SJCRH30 (cell line): ENCODE measurements around the gene TCEANC. TPM values are rescaled to one million over a fixed set of nuclear protein-coding genes. Genes with fewer than 3 reads are reported as not detected.
"Not testable (repeated sequence)": the region's sequence is repeated elsewhere in the genome, so short reads cannot be mapped to it uniquely, and the experiment has no call there.

Experiments
- DNase-seq, 2 experiments: peaks; one replicate each; pipeline ENCODE4 v3.0.0-alpha.2; 2015 to 2020
- H3K27ac ChIP-seq: fragments of 250-450 bp; sonication (Bioruptor Pico); 2 replicates; pipeline ENCODE4 v1.5.1; 2020; ENCODE audit warnings: mild to moderate bottlenecking, moderate library complexity
- H3K27me3 ChIP-seq: fragments of 250-450 bp; sonication (Bioruptor Pico); 2 replicates; pipeline ENCODE4 v1.5.1; 2020; ENCODE audit warnings: mild to moderate bottlenecking, moderate library complexity
- H3K36me3 ChIP-seq: fragments of 250-450 bp; sonication (Bioruptor Pico); 2 replicates; pipeline ENCODE4 v1.5.1; 2020; ENCODE audit warnings: mild to moderate bottlenecking, moderate library complexity
- H3K4me1 ChIP-seq: fragments of 250-450 bp; sonication (Bioruptor Pico); 2 replicates; pipeline ENCODE4 v1.5.1; 2020; ENCODE audit warnings: mild to moderate bottlenecking, moderate library complexity
- H3K4me3 ChIP-seq: fragments of 250-450 bp; sonication (Bioruptor Pico); 2 replicates; pipeline ENCODE4 v1.5.1; 2020; ENCODE audit warnings: mild to moderate bottlenecking, moderate library complexity
- H3K9me3 ChIP-seq: fragments of 250-450 bp; sonication (Bioruptor Pico); replicated peaks from 2 replicates; pipeline ENCODE4 v1.5.1; 2020; ENCODE audit warnings: mild to moderate bottlenecking, moderate library complexity
- total RNA-seq: library from RNA; depleted of rRNA; stranded (reverse); fragments of >200 nt; shearing (Covaris generic); gene quantifications from 2 replicates; pipeline ENCODE4 v1.2.3, GENCODE V29; 2014

Gene TCEANC
- total RNA-seq, 1 experiment from 2014 or later, result 3.0 TPM

DNA sequence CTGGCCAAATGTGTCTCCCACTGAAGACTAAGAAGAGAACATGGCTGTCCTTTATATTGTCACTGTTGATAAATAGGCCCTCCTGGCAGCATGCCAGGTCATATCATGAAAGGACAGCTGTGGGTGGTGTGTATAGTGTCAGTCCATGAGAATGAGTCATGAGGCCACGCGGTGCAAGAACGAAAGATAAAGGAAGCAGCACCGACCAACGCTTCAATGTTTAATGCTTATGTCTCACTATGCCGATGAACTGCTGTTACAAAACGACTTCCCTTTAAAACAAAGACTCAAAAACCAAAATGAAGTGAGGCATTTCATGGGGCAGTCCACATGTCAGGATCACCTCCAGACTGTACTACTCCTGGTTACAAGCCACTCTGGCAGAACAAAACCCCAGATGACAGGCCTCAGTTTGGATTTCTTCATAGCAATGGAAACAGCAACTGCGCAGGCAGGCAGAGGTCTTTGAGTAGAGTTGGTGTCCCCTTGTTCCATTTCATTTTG is 5.2 kb upstream of the TCEANC start:
- Histone ChIP-seq H3K36me3 (no peaks in the 10 kb centered on the region), H3K9me3 (no peaks in the 10 kb centered on the region), H3K4me1 (peaks cover 20% of the 10 kb centered on the region), H3K4me3 (peak overlapping the region; percentile 2), H3K27ac (peak overlapping the region; percentile 53), H3K27me3 (no peaks in the 10 kb centered on the region)
- peak; percentile 90 to 95 for DNase-seq

GRCh38 chrX:13648336-13648735 is 4.6 kb upstream of the TCEANC start:
- H3K4me3 ChIP-seq, DNase-seq, H3K9me3 ChIP-seq, H3K36me3 ChIP-seq, H3K27me3 ChIP-seq: not testable (repeated sequence)
- Histone ChIP-seq H3K27ac (peak overlapping the region; percentile 53), H3K4me1 (peaks cover 20% of the 10 kb centered on the region)

DNA sequence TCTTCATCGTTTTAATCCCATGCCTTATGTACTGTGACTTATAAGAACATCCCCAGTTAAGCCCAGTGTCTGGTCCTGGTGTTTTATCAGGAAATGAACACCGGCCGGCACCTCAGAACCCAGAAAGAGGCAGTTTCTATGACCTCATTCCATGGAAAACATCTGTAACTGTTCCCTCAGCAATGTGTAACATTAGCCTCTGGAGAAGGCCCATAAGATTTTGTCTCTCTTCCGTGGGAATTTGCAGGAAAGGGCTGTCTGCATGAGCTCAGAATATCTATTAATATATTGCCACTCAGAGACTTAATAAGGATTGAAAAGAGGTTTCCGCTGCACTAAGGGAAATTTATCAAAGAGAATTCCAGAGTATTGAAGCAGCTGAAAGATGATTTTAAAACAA is 3.1 kb upstream of the TCEANC start:
- no peaks in the 10 kb centered on the region for H3K27me3 ChIP-seq
- H3K27ac ChIP-seq, result no peak overlapping the region
- DNase-seq, result no peak
- no peaks in the 10 kb centered on the region for H3K36me3 ChIP-seq
- peaks cover 20% of the 10 kb centered on the region for H3K4me1 ChIP-seq
- H3K4me3 ChIP-seq, result no peak overlapping the region
- no peaks in the 10 kb centered on the region for H3K9me3 ChIP-seq

- DNase-seq, result no peak
- Histone ChIP-seq H3K27me3 (no peaks in the 10 kb centered on the region), H3K36me3 (no peaks in the 10 kb centered on the region), H3K4me1 (peaks cover 20% of the 10 kb centered on the region), H3K9me3 (no peaks in the 10 kb centered on the region), H3K27ac (no peak overlapping the region), H3K4me3 (no peak overlapping the region)
Measured at GRCh38 chrX:13650318-13650717, 2.6 kb upstream of the TCEANC start.

GRCh38 chrX:13651150-13651549 is 1.8 kb upstream of the TCEANC start:
- Histone ChIP-seq H3K4me3 (no peak overlapping the region), H3K4me1 (peaks cover 20% of the 10 kb centered on the region), H3K27me3 (no peaks in the 10 kb centered on the region), H3K36me3 (no peaks in the 10 kb centered on the region), H3K9me3 (no peaks in the 10 kb centered on the region), H3K27ac (no peak overlapping the region)
- no peak for DNase-seq

DNA sequence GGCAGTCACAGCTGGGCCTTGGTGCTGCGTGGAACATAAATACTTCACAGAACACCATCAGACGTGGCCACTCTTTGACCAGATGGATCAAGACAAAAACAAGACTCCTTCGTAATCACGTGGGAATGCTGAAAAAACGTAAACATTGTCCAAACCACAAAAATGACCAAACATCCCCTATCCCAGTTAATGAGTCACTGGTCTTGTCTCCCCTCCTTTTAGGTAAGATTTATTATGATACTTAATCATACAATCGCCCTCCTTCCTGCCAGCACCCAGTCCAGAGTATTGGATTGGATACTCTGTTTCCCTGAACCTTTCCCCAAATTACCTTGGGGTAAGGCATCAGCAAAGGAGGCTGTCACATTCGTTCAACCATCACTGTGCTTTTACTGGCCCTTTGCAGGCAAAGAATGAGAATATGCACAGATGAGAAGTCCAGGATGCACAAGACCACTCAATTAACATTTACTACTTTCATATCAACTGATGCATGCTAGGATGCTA is 601 bp upstream of the TCEANC start:
- H3K36me3 ChIP-seq, result no peaks in the 10 kb centered on the region
- H3K4me3 ChIP-seq, result peak overlapping the region; percentile 67
- peak overlapping the region; percentile 69 for H3K27ac ChIP-seq
- H3K9me3 ChIP-seq, result no peaks in the 10 kb centered on the region
- peak in 1 of 2 experiments; percentile 44 for DNase-seq
- H3K27me3 ChIP-seq, result no peaks in the 10 kb centered on the region
- H3K4me1 ChIP-seq, result peaks cover 9% of the 10 kb centered on the region

GRCh38 chrX:13654116-13654515 is 1.2 kb downstream of the TCEANC start:
- Histone ChIP-seq H3K4me3 (peak overlapping the region; percentile 67), H3K27me3 (no peaks in the 10 kb centered on the region), H3K27ac (no peak overlapping the region), H3K9me3 (no peaks in the 10 kb centered on the region), H3K36me3 (no peaks in the 10 kb centered on the region), H3K4me1 (no peaks in the 10 kb centered on the region; the same call in 1 of the 2 replicates)
- DNase-seq, result no peak

GRCh38 chrX:13655674-13656073 is 2.7 kb downstream of the TCEANC start:
- Histone ChIP-seq H3K4me3 (no peak overlapping the region), H3K4me1 (no peaks in the 10 kb centered on the region), H3K36me3 (no peaks in the 10 kb centered on the region), H3K27ac (no peak overlapping the region), H3K27me3 (no peaks in the 10 kb centered on the region), H3K9me3 (no peaks in the 10 kb centered on the region)
- no peak for DNase-seq

DNA sequence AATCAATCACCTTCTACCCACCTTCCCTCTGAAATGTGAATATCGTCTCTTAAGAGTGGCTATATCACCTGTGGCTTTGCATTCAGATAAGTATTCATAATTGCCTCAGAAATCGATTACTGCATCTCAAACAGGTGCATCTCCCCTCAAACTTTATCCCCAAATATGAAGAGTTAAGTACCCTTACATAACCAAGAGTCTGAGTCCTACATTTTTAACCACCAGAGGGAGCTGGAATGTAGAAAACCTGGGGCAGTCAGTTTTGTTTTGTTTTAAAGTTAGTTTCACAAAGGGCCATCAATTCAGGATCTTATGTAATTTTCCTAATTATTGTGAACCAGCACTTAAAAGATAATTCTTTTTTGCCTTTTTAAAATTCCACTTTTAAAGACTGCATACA is 5.7 kb downstream of the TCEANC start:
- Histone ChIP-seq H3K4me3 (no peak overlapping the region), H3K36me3 (no peaks in the 10 kb centered on the region), H3K9me3 (no peaks in the 10 kb centered on the region), H3K27ac (no peak overlapping the region), H3K27me3 (no peaks in the 10 kb centered on the region), H3K4me1 (no peaks in the 10 kb centered on the region)
- peak in 1 of 2 experiments; percentile 76 for DNase-seq

- Histone ChIP-seq H3K27ac (no peak overlapping the region), H3K36me3 (no peaks in the 10 kb centered on the region), H3K4me3 (no peak overlapping the region), H3K27me3 (no peaks in the 10 kb centered on the region), H3K4me1 (no peaks in the 10 kb centered on the region), H3K9me3 (no peaks in the 10 kb centered on the region)
- no peak for DNase-seq
Measured at GRCh38 chrX:13659063-13659462, 6.1 kb downstream of the TCEANC start.

DNA sequence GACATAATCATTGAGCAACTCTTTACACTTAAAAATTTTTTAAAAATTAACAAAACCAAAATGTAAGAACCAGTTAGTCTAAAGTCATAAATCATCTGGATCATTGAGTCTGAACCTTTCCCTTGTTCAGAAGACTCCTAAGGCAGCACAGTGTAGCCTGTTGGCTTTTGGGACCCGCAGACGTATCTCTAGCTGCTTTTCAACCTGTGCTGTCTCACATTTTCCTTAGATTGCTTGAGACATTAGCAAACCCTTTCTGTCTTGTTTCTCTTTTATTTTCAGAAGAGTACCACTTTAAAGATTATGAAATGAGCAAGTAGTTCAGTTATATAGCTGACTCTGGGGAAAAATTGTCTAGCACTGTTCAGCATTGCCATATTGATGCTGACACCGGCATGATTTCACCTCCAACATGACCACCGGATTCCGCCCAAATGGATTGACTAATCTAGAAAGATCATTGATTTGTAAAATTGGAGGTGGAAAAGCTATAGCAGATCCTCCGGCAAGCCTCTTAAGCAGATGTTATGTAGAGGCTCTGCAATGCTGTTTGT is 8.9 kb downstream of the TCEANC start:
- DNase-seq, result no peak
- Histone ChIP-seq H3K36me3 (no peaks in the 10 kb centered on the region), H3K27me3 (no peaks in the 10 kb centered on the region), H3K4me1 (no peaks in the 10 kb centered on the region), H3K9me3 (no peaks in the 10 kb centered on the region), H3K4me3 (no peak overlapping the region), H3K27ac (no peak overlapping the region)

DNA sequence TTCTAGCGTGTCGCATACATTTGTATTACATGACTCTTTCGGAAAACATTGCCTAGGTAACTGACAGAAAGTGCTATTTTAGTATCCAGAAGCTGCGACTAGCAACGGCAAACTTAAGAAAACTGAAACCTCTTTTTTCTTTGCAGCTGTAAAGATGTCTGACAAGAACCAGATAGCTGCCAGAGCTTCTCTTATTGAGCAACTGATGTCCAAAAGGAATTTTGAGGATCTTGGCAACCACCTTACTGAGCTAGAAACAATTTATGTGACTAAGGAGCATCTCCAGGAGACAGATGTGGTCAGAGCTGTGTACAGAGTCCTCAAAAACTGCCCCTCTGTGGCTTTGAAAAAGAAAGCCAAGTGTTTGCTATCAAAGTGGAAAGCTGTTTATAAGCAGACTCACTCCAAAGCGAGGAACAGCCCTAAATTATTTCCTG is 9.4 kb downstream of the TCEANC start:
- Histone ChIP-seq H3K27me3 (no peaks in the 10 kb centered on the region), H3K36me3 (no peaks in the 10 kb centered on the region), H3K9me3 (no peaks in the 10 kb centered on the region), H3K4me3 (no peak overlapping the region), H3K4me1 (no peaks in the 10 kb centered on the region; the same call in 1 of the 2 replicates), H3K27ac (no peak overlapping the region)
- no peak for DNase-seq

GRCh38 chrX:13664020-13664419 is 11.1 kb downstream of the TCEANC start:
- Histone ChIP-seq H3K4me3 (no peak overlapping the region), H3K9me3 (no peaks in the 10 kb centered on the region), H3K27me3 (no peaks in the 10 kb centered on the region), H3K27ac (no peak overlapping the region), H3K36me3 (no peaks in the 10 kb centered on the region), H3K4me1 (no peaks in the 10 kb centered on the region; the same call in 1 of the 2 replicates)
- no peak for DNase-seq

DNA sequence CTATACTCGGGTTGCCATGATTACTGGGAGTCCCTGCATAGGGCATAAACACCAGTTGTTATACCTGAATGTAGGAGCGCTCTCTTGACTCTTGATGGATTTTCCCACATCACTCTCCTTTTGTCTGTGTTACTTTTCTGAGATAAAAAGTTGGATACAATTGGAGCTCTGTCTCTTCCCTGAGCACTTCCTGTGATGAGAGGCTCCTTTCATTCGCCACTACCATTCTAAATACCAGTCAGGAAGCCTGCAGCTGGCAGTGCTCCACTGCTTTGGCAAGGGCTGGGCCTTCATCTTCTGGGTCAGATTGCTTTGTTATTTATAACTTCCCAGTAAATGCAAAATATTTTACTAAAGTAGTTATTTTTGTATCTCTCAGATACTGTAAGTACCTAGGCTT is 13.9 kb downstream of the TCEANC start:
- Histone ChIP-seq H3K27me3 (no peaks in the 10 kb centered on the region), H3K36me3 (no peaks in the 10 kb centered on the region), H3K9me3 (no peaks in the 10 kb centered on the region), H3K4me3 (no peak overlapping the region), H3K4me1 (no peaks in the 10 kb centered on the region; the same call in 1 of the 2 replicates), H3K27ac (no peak overlapping the region)
- no peak for DNase-seq

DNA sequence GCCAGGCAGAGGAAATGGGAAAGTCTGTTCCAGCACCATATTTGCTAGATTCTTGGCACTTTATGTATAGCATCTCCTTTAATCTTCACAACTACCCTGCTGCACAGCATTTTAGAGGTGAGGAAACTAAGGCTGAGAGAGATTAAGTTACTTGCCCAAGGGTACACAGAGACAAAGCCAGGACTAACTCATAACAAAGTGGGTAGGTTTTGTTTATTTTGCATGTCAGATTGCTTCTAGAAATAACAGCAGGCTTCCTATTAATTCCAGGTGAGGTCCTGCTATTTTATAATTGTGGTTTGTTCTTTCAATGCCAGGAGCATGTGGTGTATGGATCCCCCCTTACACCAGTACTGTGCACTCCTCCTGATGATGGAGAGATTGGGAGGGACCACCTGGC is 15.0 kb downstream of the TCEANC start:
- no peaks in the 10 kb centered on the region for H3K36me3 ChIP-seq
- H3K9me3 ChIP-seq, result no peaks in the 10 kb centered on the region
- no peak overlapping the region for H3K27ac ChIP-seq
- no peaks in the 10 kb centered on the region for H3K27me3 ChIP-seq
- H3K4me3 ChIP-seq, result no peak overlapping the region
- no peak for DNase-seq
- H3K4me1 ChIP-seq, result no peaks in the 10 kb centered on the region; the same call in 1 of the 2 replicates

GRCh38 chrX:13669246-13669737 is 16.4 kb downstream of the TCEANC start:
- H3K27me3 ChIP-seq, result no peaks in the 10 kb centered on the region
- H3K4me1 ChIP-seq, result no peaks in the 10 kb centered on the region; the same call in 1 of the 2 replicates
- H3K4me3 ChIP-seq, result no peak overlapping the region
- H3K36me3 ChIP-seq, result no peaks in the 10 kb centered on the region
- no peaks in the 10 kb centered on the region for H3K9me3 ChIP-seq
- peak; percentile 42 to 55 for DNase-seq
- H3K27ac ChIP-seq, result no peak overlapping the region
